ENCODE results near the gene CHRNG.

Gene CHRNG

GRCh38 chr2:232540441-232541041 lies 1.0 kb downstream of the CHRNG start:
- H3K27ac ChIP-seq (ENCODE audit: extremely low read depth, low read depth, low read length), result no peak overlapping the region
- H3K4me1 ChIP-seq (ENCODE audit: control insufficient read depth, insufficient read depth, low read length), result no peaks in the 10 kb centered on the region
- TF ChIP-seq ZNF184 (tag by site-specific recombination; IDR thresholded peaks at IDR 0.05) (no peak), TRIM28 (IDR thresholded peaks at IDR 0.05; ENCODE audit: borderline replicate concordance, low read length) (no peak), ZBTB10 (tag by site-specific recombination; IDR thresholded peaks at IDR 0.05) (no peak), ZNF423 (tag by site-specific recombination; IDR thresholded peaks at IDR 0.05) (no peak), ZNF121 (tag by site-specific recombination; IDR thresholded peaks at IDR 0.05) (no peak)
- ChIA-PET POLR2A (no interaction called here), CTCF (interaction anchor here (0.6 kb wide), 1 partner anchor 35 kb away, joined by 3 read pairs; no protein-coding TSS in a partner anchor)
- H3K36me3 ChIP-seq (ENCODE audit: control insufficient read depth in 2 of 2, insufficient read depth in 1 of 2, low read length in 2 of 2), result peaks cover 0 to 9% of the 10 kb centered on the region in 2 experiments; a peak in 2 of 3 replicates
- H3K9me3 ChIP-seq (ENCODE audit: control insufficient read depth, insufficient read depth, low read depth, low read length), result no peaks in the 10 kb centered on the region
- no peak overlapping the region for H3K4me3 ChIP-seq (ENCODE audit: low read depth, low read length)

- Histone ChIP-seq H3K9me3 (ENCODE audit: control insufficient read depth, insufficient read depth, low read depth, low read length) (no peaks in the 10 kb centered on the region), H3K4me1 (ENCODE audit: control insufficient read depth, insufficient read depth, low read length) (no peaks in the 10 kb centered on the region), H3K27ac (ENCODE audit: extremely low read depth, low read depth, low read length) (no peak overlapping the region), H3K4me3 (ENCODE audit: low read depth, low read length) (no peak overlapping the region), H3K36me3 (ENCODE audit: control insufficient read depth in 2 of 2, insufficient read depth in 1 of 2, low read length in 2 of 2) (peaks cover 5 to 14% of the 10 kb centered on the region in 2 experiments; a peak in 2 of 3 replicates)
- TF ChIP-seq SCRT1 (tag by site-specific recombination; IDR thresholded peaks at IDR 0.05; ENCODE audit: borderline replicate concordance), result no peak
- TF ChIP-seq PRDM1 (tag by site-specific recombination; IDR thresholded peaks at IDR 0.05), result no peak
- ChIA-PET CTCF (no interaction called here), POLR2A (no interaction called here)
Measured at GRCh38 chr2:232541195-232541960, 1.9 kb downstream of the CHRNG start.

GRCh38 chr2:232541961-232542714 lies 2.6 kb downstream of the CHRNG start:
- H3K36me3 ChIP-seq (ENCODE audit: control insufficient read depth in 2 of 2, insufficient read depth in 1 of 2, low read length in 2 of 2), result peaks cover 8 to 21% of the 10 kb centered on the region in 2 experiments; a peak in 2 of 3 replicates
- no peak overlapping the region for H3K4me3 ChIP-seq (ENCODE audit: low read depth, low read length)
- H3K9me3 ChIP-seq (ENCODE audit: control insufficient read depth, insufficient read depth, low read depth, low read length), result no peaks in the 10 kb centered on the region
- H3K27ac ChIP-seq (ENCODE audit: extremely low read depth, low read depth, low read length), result no peak overlapping the region
- CTCF ChIA-PET, result no interaction called here
- H3K4me1 ChIP-seq (ENCODE audit: control insufficient read depth, insufficient read depth, low read length), result no peaks in the 10 kb centered on the region
- POLR2A ChIA-PET, result no interaction called here
- TF ChIP-seq ZSCAN5A (tag by site-specific recombination; IDR thresholded peaks at IDR 0.05) (no peak), ZNF37A (tag by site-specific recombination; IDR thresholded peaks at IDR 0.05) (no peak), ZNF140 (tag by site-specific recombination; IDR thresholded peaks at IDR 0.05) (no peak), ZNF132 (tag by site-specific recombination; IDR thresholded peaks at IDR 0.05; ENCODE audit: borderline replicate concordance) (no peak), PRDM2 (tag by site-specific recombination; IDR thresholded peaks at IDR 0.05; ENCODE audit: borderline replicate concordance) (no peak), ZEB2 (tag by site-specific recombination; IDR thresholded peaks at IDR 0.05) (no peak), PRDM1 (tag by site-specific recombination; IDR thresholded peaks at IDR 0.05) (no peak), ZNF16 (tag by site-specific recombination; IDR thresholded peaks at IDR 0.05; ENCODE audit: low read depth) (no peak), ZNF239 (tag by site-specific recombination; IDR thresholded peaks at IDR 0.05) (no peak), ZNF747 (tag by site-specific recombination; IDR thresholded peaks at IDR 0.05) (no peak), OSR2 (tag by site-specific recombination; IDR thresholded peaks at IDR 0.05) (no peak), ZNF561 (tag by site-specific recombination; IDR thresholded peaks at IDR 0.05; ENCODE audit: borderline replicate concordance) (no peak)
